Activated CD8-positive, alpha-beta memory T cell treated with anti-CD3 and anti-CD28 coated beads, Interleukin-2, amount 50 U/mL, for 24 hours (primary cell): ENCODE results near the gene P2RX3.
"Not testable (repeated sequence)": the region's sequence is repeated elsewhere in the genome, so short reads cannot be mapped to it uniquely, and the experiment has no call there.

ENCODE experiments used
- DNase-seq: peaks from one replicate; pipeline ENCODE4 v3.0.0-alpha.2; 2020; ENCODE audit errors: extremely low read depth

Gene P2RX3

GRCh38 chr11:57324154-57324885 lies 13.8 kb upstream of the P2RX3 start:
- DNase-seq, result no peak

- DNase-seq, result peak; percentile 78
Measured at GRCh38 chr11:57324886-57325734, 13.0 kb upstream of the P2RX3 start, which contains the start of gene TNKS1BP1. Gene TNKS1BP1, minus strand, starts transcription at chr11:57324952. Its CDS starts 3,067 bp downstream, at chr11:57321885.

DNA sequence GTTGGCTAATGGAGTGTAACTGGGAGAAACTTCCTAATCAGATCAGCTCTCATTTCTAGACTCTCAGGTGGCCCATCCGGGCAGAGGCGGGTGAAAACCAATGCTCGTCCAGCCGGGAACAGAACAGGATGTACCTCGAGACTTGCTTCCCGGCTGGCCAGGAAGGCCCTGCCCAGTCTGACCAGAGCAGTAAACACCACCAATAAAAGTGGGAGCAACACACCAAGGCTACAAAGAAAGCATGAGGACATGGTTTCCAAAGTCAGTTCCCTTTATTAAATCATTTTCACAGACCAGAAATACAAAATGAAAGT lies 12.5 kb upstream of the P2RX3 start:
- no peak for DNase-seq

GRCh38 chr11:57327721-57328120 lies 10.4 kb upstream of the P2RX3 start:
- no peak for DNase-seq

DNA sequence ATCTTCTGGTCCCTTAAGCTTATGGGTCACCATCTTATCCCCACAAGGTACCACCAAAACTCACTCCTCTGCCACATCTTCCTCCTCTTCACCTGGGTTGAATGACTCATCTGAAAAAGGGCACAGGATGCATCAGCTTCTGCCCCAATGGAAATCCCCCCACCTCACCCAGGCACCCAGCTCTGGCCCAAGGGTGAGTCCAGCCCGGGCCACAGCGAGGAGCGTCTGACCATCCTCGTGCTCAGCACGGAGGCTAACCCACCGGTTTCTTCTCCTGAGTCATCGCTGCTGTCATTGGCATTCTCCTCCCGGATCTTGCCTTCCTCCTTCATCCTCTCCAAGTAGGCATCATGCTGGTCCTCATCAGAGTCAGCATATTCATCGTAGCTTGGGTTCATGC lies 8.1 kb upstream of the P2RX3 start:
- no peak for DNase-seq

DNA sequence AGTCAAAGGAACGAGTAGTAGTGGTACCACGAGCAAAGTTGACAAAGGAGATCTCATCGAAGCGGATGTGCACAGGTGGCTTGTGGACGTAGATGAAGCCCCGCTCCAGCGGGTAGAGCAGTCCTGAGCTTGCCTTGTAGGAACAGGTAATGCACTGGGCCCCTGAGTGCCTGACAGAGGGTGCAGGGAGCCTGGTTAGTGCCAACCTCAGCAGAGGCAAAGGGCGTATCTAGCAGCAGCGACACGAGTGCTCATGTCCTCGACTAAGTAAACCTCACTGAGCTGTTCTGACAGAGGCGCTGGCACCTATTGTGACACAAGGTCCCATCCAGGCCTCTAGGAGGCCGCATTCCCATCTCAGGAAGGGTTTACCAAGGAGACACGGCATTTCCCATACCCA lies 6.4 kb upstream of the P2RX3 start:
- DNase-seq, result no peak

DNA sequence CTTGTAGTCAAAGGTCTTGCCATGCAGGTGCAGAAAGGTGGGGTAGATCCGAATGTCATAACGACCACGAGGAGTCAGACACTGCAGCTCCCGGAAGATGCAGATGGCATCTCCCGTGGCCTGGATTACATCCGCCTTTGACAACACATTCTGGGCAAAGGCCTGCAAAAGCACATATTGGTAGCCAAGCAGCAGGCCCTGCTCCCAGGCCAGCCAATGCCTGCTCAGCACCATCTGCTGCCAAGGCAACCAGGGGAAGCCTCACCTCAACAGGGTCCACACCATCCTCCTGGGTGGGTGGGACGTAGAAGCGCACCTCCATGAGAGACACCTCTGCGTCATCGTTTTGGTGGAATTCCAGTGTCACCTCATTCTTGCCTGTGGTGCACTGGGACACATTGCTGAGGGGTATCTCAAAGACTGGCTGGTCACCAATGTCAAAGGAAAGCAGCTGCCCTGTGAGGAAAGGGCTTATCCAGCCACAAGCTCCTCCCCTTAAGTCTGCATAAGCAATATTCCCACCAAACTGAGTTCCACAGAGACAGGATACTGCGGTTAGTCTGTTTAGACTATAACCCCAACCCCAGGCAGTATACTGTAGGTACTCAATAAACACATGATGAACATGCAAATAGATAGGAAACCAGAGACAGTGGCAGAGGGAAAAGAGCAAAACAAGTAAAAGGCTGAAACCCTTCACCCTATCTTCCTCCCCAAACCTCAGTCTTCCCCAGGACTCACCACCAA lies 5.3 kb upstream of the P2RX3 start:
- no peak for DNase-seq

DNA sequence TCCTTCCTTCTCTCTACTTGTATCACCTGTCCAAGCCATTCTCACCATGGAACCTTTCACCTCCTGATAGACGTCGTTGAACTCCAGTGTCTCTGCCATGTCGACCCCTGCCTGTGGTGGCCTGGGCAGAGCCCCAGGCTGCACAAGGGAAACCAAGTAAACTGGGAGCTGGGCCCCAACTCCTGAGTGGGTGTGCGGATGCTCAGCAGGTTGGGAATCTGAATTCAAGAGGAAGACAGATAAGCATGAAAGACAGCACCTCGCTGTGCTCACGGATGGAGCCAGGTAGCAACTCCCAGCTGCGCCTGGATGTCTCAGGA lies 3.2 kb upstream of the P2RX3 start:
- no peak for DNase-seq

- DNase-seq, result peak; percentile 63
Measured at GRCh38 chr11:57335343-57336110, 2.6 kb upstream of the P2RX3 start, which contains the start of gene SSRP1. Gene SSRP1, minus strand, starts transcription at chr11:57335892. Its CDS starts 771 bp downstream, at chr11:57335121.

- DNase-seq, result no peak
Measured at GRCh38 chr11:57336111-57336666, 2.0 kb upstream of the P2RX3 start.

- DNase-seq, result not testable (repeated sequence)
Measured at GRCh38 chr11:57336856-57337255, 1.3 kb upstream of the P2RX3 start.

DNA sequence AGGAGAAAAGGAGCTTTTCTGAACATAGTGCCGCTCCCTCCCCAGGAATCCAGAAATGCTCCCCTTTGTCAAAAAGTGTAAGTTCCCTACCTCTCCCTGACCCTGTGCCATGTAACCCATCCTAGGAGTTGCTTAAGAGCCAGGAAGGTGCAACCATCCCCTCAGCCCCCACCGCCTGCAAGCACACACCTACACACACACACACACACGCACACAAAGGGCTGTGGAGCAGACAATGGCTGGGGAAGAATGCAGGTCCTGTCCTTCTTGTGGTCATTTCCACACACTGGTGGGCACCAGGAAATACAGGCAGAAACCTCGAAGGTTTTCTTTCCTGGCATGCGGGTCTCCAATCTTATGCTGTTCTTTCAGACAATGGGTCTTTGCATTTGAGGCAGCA lies 1.2 kb downstream of the P2RX3 start:
- no peak for DNase-seq

DNA sequence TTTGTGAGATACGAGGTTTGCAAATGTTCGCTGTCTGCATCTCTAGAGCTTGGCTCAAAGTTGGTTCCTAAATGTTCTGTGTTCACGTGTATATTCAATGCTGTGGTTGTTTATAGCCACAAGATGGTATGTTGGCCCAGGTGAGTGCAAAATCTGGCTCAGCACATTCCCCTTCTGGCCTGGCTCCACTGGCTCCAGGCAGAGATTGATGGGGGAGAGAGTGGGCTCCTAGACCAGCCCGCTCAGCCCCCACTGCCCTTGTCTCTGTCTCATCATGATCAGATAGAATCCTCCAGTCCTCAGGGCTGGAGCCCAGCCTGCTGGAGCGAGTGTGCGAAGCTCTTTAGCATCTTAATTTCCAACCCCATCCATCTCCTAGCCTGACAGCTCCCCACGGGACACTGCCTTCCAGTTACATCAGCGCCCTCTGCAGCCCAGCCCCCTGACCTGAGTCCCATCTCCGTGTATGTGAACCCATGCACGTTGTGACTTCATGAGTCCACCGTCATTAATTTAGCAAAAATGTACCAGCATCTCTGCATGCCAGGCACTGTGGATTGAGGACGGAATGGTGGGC lies 2.0 kb downstream of the P2RX3 start:
- DNase-seq, result no peak

GRCh38 chr11:57341250-57341808 lies 3.2 kb downstream of the P2RX3 start:
- DNase-seq, result no peak

- DNase-seq, result no peak
Measured at GRCh38 chr11:57342702-57343101, 4.5 kb downstream of the P2RX3 start.

DNA sequence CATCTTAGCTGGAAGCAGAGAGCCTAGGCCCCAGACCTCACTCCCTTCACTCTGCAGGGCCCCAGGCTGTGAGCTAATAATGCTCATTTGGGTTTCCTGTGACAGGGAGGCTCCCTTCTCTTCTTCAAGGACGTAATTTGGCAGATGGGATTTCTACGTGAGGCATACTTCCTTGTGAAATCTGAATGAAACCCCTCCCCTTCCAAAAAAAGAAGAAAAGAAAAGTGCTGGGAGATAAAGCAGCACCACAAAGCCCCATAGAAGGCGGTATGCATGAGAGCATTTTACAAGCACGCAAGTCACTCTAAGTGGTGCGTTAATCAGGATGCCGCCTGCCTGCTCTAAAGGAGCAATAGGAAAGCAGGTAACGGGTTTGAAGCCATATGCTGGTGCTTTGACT lies 5.7 kb downstream of the P2RX3 start:
- no peak for DNase-seq

DNA sequence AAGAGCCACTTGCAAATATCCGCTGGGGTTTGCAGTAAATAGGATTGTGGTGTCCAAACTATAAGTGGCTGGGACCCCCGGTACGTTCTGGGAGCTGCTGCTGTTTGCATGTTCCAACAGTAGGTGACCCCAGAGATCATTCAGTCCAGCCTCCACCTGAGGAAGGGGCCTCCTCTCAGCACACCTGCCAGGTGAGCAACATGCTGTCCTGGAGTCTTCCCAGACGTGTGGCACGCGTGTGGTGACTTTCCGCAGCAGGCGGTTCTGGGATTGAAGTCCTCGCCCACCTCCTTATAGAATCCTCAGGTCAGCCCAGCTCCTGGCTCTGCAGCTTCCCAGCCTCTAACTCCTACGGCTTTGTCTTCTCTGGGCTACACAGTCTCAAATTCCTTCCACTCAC lies 6.7 kb downstream of the P2RX3 start:
- no peak for DNase-seq

DNA sequence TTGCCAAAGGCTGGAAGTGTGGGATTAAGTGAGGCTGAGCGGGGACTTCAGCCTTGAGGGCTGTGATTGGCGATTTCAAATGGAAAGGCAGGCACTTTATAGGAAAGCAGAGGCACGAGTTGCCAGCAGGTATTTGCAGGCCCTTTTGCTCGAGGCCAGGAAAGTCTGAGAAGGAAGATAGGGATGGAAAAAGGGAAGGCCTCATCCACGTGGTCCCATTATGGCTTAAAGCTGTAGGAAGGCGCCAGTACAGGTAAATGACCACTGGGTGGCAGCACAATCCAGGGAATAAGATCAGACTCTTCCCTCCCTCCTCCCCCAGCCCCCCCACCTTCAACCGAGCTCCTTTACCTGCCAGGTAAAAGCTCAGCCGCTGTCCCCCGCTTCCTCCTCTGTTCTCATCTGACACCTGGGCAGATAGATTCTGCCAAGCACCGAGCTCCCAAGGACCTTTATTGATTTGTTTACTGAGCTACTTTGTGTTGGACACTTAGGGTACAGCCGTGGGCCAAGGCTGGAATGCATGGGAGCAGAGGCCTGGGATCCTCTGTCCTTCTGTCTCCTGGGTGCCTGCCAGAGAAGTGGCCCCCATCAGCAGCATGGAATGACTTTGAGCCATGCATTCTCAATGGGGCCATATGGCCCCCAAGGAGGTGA lies 7.5 kb downstream of the P2RX3 start:
- DNase-seq, result peak; percentile 56

DNA sequence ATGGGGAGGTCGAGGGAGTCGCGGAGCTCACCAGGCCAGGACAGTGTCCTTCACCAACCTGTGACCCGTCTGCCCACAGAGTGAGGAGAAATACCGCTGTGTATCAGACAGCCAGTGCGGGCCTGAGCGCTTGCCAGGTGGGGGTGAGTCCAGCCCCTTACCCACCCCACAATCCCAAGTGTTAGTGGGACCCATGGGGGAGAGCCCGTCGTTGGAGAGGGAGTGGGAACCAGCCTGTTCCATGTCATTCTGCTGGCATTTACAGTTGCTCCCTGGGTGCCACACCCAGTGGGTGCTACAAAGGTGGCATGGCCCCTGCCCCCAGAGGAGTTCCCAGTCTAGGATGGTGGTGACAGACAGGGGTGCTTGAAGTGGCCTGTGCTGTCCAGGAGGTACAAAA lies 9.2 kb downstream of the P2RX3 start:
- DNase-seq, result no peak

GRCh38 chr11:57348052-57348451 lies 9.9 kb downstream of the P2RX3 start:
- DNase-seq, result no peak
